OCI-LY3 (cell line): Measurements from ENCODE around the gene SATB2.

Experiments used
- H2AFZ ChIP-seq: fragments of 200-600, 300-600 bp; shearing (Covaris generic); 2 replicates; pipeline ENCODE4 v1.6.0; 2014; ENCODE audit warnings: antibody characterized with exemption, low read depth, low read length
- H3K27ac ChIP-seq: fragments of 200-600, 300-600 bp; sonication (generic); 2 replicates; pipeline ENCODE4 v1.5.1; 2014; ENCODE audit warnings: mild to moderate bottlenecking, low read length, moderate library complexity, mixed read lengths
- H3K27me3 ChIP-seq: fragments of 200-600, 300-600 bp; sonication (generic); 2 replicates; pipeline ENCODE4 v1.6.1; 2014; ENCODE audit warnings: low read depth, low read length, mixed read lengths
- H3K36me3 ChIP-seq: fragments of 200-600, 300-600 bp; sonication (generic); replicated peaks from 2 replicates; pipeline ENCODE3; 2014; ENCODE audit warnings: low read depth, low read length, mixed read lengths
- H3K4me1 ChIP-seq: fragments of 300-600, 200-600 bp; sonication (generic); 2 replicates; pipeline ENCODE4 v1.6.1; 2014; ENCODE audit warnings: low read length, mixed read lengths
- H3K4me2 ChIP-seq: fragments of 200-600, 300-600 bp; sonication (generic); 2 replicates; pipeline ENCODE4 v1.6.1; 2014; ENCODE audit warnings: low read length, mixed read lengths
- H3K4me3 ChIP-seq: fragments of 300-600, 200-600 bp; sonication (generic); 2 replicates; pipeline ENCODE4 v1.5.1; 2014; ENCODE audit warnings: antibody characterized with exemption, mild to moderate bottlenecking, low read length, moderate library complexity
- H3K79me2 ChIP-seq: fragments of 300-600, 200-600 bp; shearing (Covaris generic); 2 replicates; pipeline ENCODE4 v1.6.1; 2014; ENCODE audit warnings: mild to moderate bottlenecking, low read length, mixed read lengths
- H3K9ac ChIP-seq: fragments of 300-600, 200-600 bp; shearing (Covaris generic); 2 replicates; pipeline ENCODE4 v1.6.0; 2014; ENCODE audit warnings: mild to moderate bottlenecking, low read length, moderate library complexity
- H3K9me3 ChIP-seq: fragments of 200-600, 300-600 bp; shearing (Covaris generic); 2 replicates; pipeline ENCODE4 v1.6.1; 2014; ENCODE audit warnings: low read length, mixed read lengths; ENCODE audit not compliant: insufficient read depth
- H4K20me1 ChIP-seq: fragments of 200-600, 300-600 bp; sonication (generic); 2 replicates; pipeline ENCODE4 v1.6.1; 2016; ENCODE audit warnings: low read length, mixed read lengths; ENCODE audit not compliant: insufficient read depth
- EZH2phosphoT487 ChIP-seq: fragments of 200-600 bp; shearing (Covaris generic); IDR thresholded peaks from 2 replicates; pipeline ENCODE4 v1.6.1; 2018; ENCODE audit warnings: antibody characterized with exemption, mixed run types, low read depth
- TF ChIP-seq, protein P1 (sequence below): fragments of 200-600, 300-600 bp; sonication (generic); IDR thresholded peaks from 2 replicates; pipeline ENCODE4 v1.5.1; 2014; ENCODE audit warnings: antibody characterized with exemption, low read length, low read depth

The SATB2 gene

DNA sequence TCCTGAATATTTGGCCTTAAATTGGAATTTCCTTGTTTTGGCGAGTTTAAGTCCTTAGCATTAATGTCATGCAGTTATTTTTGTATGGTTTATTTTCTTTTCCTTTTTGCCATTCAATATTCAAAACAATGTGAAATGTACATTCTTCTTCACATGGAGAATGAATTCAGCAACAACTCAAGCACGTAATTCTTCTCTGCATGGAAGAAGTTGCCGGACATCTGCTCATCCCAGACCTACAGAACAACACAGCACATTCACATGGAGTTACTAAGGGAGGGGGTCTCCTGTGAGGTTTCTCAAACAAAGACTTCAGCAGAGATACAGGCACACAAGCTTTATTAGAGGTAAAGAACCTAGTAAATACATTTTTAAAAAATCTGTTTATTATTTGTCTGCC lies 236.8 kb downstream of the SATB2 start:
- Histone ChIP-seq H2AFZ (no peak overlapping the region), H3K27me3 (no peaks in the 10 kb centered on the region), H3K9ac (no peak overlapping the region), H3K4me1 (peaks cover 6% of the 10 kb centered on the region), H3K27ac (no peak overlapping the region), H3K79me2 (no peaks in the 10 kb centered on the region), H3K36me3 (no peaks in the 10 kb centered on the region), H4K20me1 (no peaks in the 10 kb centered on the region), H3K4me2 (no peak overlapping the region), H3K4me3 (no peak overlapping the region), H3K9me3 (no peaks in the 10 kb centered on the region)
- no peak for TF ChIP-seq EZH2phosphoT487
- TF ChIP-seq, protein P1, sequence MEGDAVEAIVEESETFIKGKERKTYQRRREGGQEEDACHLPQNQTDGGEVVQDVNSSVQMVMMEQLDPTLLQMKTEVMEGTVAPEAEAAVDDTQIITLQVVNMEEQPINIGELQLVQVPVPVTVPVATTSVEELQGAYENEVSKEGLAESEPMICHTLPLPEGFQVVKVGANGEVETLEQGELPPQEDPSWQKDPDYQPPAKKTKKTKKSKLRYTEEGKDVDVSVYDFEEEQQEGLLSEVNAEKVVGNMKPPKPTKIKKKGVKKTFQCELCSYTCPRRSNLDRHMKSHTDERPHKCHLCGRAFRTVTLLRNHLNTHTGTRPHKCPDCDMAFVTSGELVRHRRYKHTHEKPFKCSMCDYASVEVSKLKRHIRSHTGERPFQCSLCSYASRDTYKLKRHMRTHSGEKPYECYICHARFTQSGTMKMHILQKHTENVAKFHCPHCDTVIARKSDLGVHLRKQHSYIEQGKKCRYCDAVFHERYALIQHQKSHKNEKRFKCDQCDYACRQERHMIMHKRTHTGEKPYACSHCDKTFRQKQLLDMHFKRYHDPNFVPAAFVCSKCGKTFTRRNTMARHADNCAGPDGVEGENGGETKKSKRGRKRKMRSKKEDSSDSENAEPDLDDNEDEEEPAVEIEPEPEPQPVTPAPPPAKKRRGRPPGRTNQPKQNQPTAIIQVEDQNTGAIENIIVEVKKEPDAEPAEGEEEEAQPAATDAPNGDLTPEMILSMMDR: no peak

DNA sequence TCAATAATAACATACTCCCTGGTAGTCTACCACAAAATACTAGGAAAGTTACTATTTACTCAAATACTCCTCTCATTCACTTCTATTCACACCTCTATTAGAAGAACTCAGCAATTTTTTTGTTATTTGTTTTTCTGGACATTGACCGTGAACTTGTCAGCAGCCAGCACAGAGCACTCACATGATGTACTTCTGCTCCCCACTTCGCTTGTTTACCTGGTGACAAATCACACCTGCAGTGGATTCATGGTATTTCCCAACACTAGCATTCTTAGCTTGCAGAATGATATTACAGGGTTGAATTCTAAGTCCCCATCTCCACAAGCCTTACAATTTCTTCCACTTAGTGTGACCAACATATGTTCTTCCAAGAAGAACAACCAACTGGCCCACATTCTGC lies 238.2 kb downstream of the SATB2 start:
- Histone ChIP-seq H2AFZ (no peak overlapping the region), H3K79me2 (no peaks in the 10 kb centered on the region), H3K9ac (no peak overlapping the region), H3K9me3 (no peaks in the 10 kb centered on the region), H3K4me1 (peaks cover 6% of the 10 kb centered on the region), H3K36me3 (no peaks in the 10 kb centered on the region), H3K27ac (no peak overlapping the region), H3K4me3 (no peak overlapping the region), H4K20me1 (no peaks in the 10 kb centered on the region), H3K4me2 (no peak overlapping the region), H3K27me3 (no peaks in the 10 kb centered on the region)
- TF ChIP-seq EZH2phosphoT487: no peak
- TF ChIP-seq, protein P1: no peak
